Mesendoderm (in vitro differentiated cells): ENCODE results near the gene C5orf63.

Source experiments
- DNase-seq: peaks from one replicate; pipeline ENCODE4 v3.0.0; 2013
- H2AK5ac ChIP-seq: 2 replicates; pipeline ENCODE4 v1.6.1; 2013; ENCODE audit warnings: low read length, inconsistent platforms
- H2BK120ac ChIP-seq: 2 replicates; pipeline ENCODE4 v1.6.1; 2013; ENCODE audit warnings: low read depth, mild to moderate bottlenecking, low read length, moderate library complexity, mixed read lengths
- H2BK15ac ChIP-seq: replicated peaks from 2 replicates; pipeline ENCODE4 v1.6.1; 2013; ENCODE audit warnings: low read depth, mild to moderate bottlenecking, moderate library complexity
- H2BK5ac ChIP-seq: 2 replicates; pipeline ENCODE4 v1.6.1; 2013; ENCODE audit warnings: low read length, inconsistent platforms
- H3K18ac ChIP-seq: 2 replicates; pipeline ENCODE4 v1.6.1; 2013; ENCODE audit warnings: mild to moderate bottlenecking, low read length, mixed read lengths
- H3K23ac ChIP-seq: one replicate; pipeline ENCODE4 v1.6.1; 2013; ENCODE audit warnings: low read length
- H3K27ac ChIP-seq: 2 replicates; pipeline ENCODE4 v1.5.1; 2013; ENCODE audit warnings: low read depth, mild to moderate bottlenecking, inconsistent platforms, low read length, moderate library complexity
- H3K27me3 ChIP-seq: 2 replicates; pipeline ENCODE4 v1.6.1; 2013; ENCODE audit warnings: low read length, control low read depth, mild to moderate bottlenecking, inconsistent platforms; ENCODE audit not compliant: insufficient read depth, poor library complexity
- H3K36me3 ChIP-seq: 2 replicates; pipeline ENCODE4 v1.6.1; 2013; ENCODE audit warnings: low read length, inconsistent platforms; ENCODE audit not compliant: control insufficient read depth, insufficient read depth
- H3K4ac ChIP-seq: one replicate; pipeline ENCODE4 v1.6.1; 2013; ENCODE audit warnings: low read depth, mild to moderate bottlenecking, low read length, moderate library complexity
- H3K4me1 ChIP-seq: 2 replicates; pipeline ENCODE4 v1.6.1; 2013; ENCODE audit warnings: low read depth, low read length, inconsistent platforms; ENCODE audit not compliant: control insufficient read depth
- H3K4me2 ChIP-seq: 2 replicates; pipeline ENCODE4 v1.6.1; 2013; ENCODE audit warnings: low read length
- H3K4me3 ChIP-seq: 2 replicates; pipeline ENCODE4 v1.5.1; 2013; ENCODE audit warnings: mild to moderate bottlenecking, low read length
- H3K56ac ChIP-seq: one replicate; pipeline ENCODE4 v1.6.1; 2013; ENCODE audit warnings: low read length
- H3K79me1 ChIP-seq: 2 replicates; pipeline ENCODE4 v1.6.1; 2013; ENCODE audit warnings: low read length, inconsistent platforms
- H3K79me2 ChIP-seq: 2 replicates; pipeline ENCODE4 v1.6.1; 2013; ENCODE audit warnings: mild to moderate bottlenecking, low read length; ENCODE audit not compliant: control insufficient read depth, insufficient read depth
- H3K9ac ChIP-seq: 2 replicates; pipeline ENCODE4 v1.6.1; 2013; ENCODE audit warnings: low read length, inconsistent platforms
- H4K5ac ChIP-seq: one replicate; pipeline ENCODE4 v1.6.1; 2013; ENCODE audit warnings: low read length
- H4K8ac ChIP-seq: one replicate; pipeline ENCODE4 v1.6.1; 2013; ENCODE audit warnings: low read depth, mild to moderate bottlenecking, control low read depth, low read length, moderate library complexity
- WGBS: extraction: QIAGEN DNeasy Blood & Tissue Kit; methylation state at CpG from one replicate; pipeline ENCODE4 v1.1.7; 2013; ENCODE audit warnings: low lambda C conversion rate, missing lambda C conversion rate; ENCODE audit not compliant: insufficient coverage; ENCODE audit errors: extremely low coverage; 5-methylcytosine and 5-hydroxymethylcytosine counted together

C5orf63 gene

GRCh38 chr5:127040796-127041520 is 32.3 kb downstream of the C5orf63 start:
- no CpG with 5 or more reads among the region's 9 CpGs for WGBS

GRCh38 chr5:127038550-127038949 is 34.8 kb downstream of the C5orf63 start:
- H3K4me3 ChIP-seq = no peak overlapping the region
- H2BK5ac ChIP-seq = no peak overlapping the region
- H3K79me2 ChIP-seq = no peaks in the 10 kb centered on the region
- no peaks in the 10 kb centered on the region for H3K27me3 ChIP-seq
- H4K8ac ChIP-seq = no peak overlapping the region
- no peaks in the 10 kb centered on the region for H3K36me3 ChIP-seq
- no peak overlapping the region for H3K23ac ChIP-seq
- H3K4me1 ChIP-seq = peaks cover 2% of the 10 kb centered on the region
- H4K5ac ChIP-seq = no peak overlapping the region
- no peak overlapping the region for H2BK15ac ChIP-seq
- no peak overlapping the region for H2AK5ac ChIP-seq
- H3K56ac ChIP-seq = no peak overlapping the region
- H3K27ac ChIP-seq = no peak overlapping the region
- H3K4me2 ChIP-seq = no peak overlapping the region
- DNase-seq = no peak
- WGBS = no CpG with 5 or more reads among the region's 4 CpGs
- H3K4ac ChIP-seq = no peak overlapping the region
- no peak overlapping the region for H3K9ac ChIP-seq
- H3K18ac ChIP-seq = no peak overlapping the region
- no peaks in the 10 kb centered on the region for H3K79me1 ChIP-seq
- no peak overlapping the region for H2BK120ac ChIP-seq

More at GRCh38 chr5:127040796-127041520, 32.3 kb downstream of the C5orf63 start:
- no peak overlapping the region for H3K27ac ChIP-seq
- no peaks in the 10 kb centered on the region for H3K27me3 ChIP-seq
- no peak overlapping the region for H2BK15ac ChIP-seq
- no peak overlapping the region for H3K4me3 ChIP-seq
- H4K8ac ChIP-seq = no peak overlapping the region
- peaks cover 2% of the 10 kb centered on the region for H3K4me1 ChIP-seq
- H2BK5ac ChIP-seq = no peak overlapping the region
- peak; percentile 67 for DNase-seq
- H3K4me2 ChIP-seq = no peak overlapping the region
- H2BK120ac ChIP-seq = no peak overlapping the region
- H3K18ac ChIP-seq = no peak overlapping the region
- no peaks in the 10 kb centered on the region for H3K79me2 ChIP-seq
- H3K9ac ChIP-seq = no peak overlapping the region
- H3K4ac ChIP-seq = no peak overlapping the region
- no peak overlapping the region for H3K56ac ChIP-seq
- no peaks in the 10 kb centered on the region for H3K79me1 ChIP-seq
- no peak overlapping the region for H2AK5ac ChIP-seq
- H3K36me3 ChIP-seq = no peaks in the 10 kb centered on the region
- H3K23ac ChIP-seq = no peak overlapping the region
- H4K5ac ChIP-seq = no peak overlapping the region

- WGBS = no CpG with 5 or more reads among the region's 2 CpGs
- Histone ChIP-seq H3K56ac (no peak overlapping the region), H2BK15ac (no peak overlapping the region), H3K79me1 (no peaks in the 10 kb centered on the region), H2AK5ac (no peak overlapping the region), H3K36me3 (no peaks in the 10 kb centered on the region), H3K4me2 (no peak overlapping the region), H3K9ac (no peak overlapping the region), H3K23ac (no peak overlapping the region), H3K4ac (no peak overlapping the region), H3K79me2 (no peaks in the 10 kb centered on the region), H4K8ac (no peak overlapping the region), H4K5ac (no peak overlapping the region), H2BK120ac (no peak overlapping the region), H3K4me3 (no peak overlapping the region), H2BK5ac (no peak overlapping the region), H3K4me1 (no peaks in the 10 kb centered on the region), H3K27me3 (no peaks in the 10 kb centered on the region), H3K27ac (no peak overlapping the region), H3K18ac (no peak overlapping the region)
- peak; percentile 68 for DNase-seq
Observed at GRCh38 chr5:127031863-127032232, 41.5 kb downstream of the C5orf63 start.

- no peaks in the 10 kb centered on the region for H3K4me1 ChIP-seq
- no peaks in the 10 kb centered on the region for H3K36me3 ChIP-seq
- H3K4me2 ChIP-seq = peak overlapping the region; percentile 90
- no peak overlapping the region for H4K8ac ChIP-seq
- no peak for DNase-seq
- H3K23ac ChIP-seq = no peak overlapping the region
- H4K5ac ChIP-seq = no peak overlapping the region
- H3K4ac ChIP-seq = no peak overlapping the region
- WGBS = no CpG with 5 or more reads among the region's 45 CpGs
- no peak overlapping the region for H2BK5ac ChIP-seq
- H3K27ac ChIP-seq = peak overlapping the region; percentile 39
- H3K27me3 ChIP-seq = no peaks in the 10 kb centered on the region
- H3K79me2 ChIP-seq = no peaks in the 10 kb centered on the region
- H3K9ac ChIP-seq = peak overlapping the region; percentile 63
- no peak overlapping the region for H2BK120ac ChIP-seq
- no peaks in the 10 kb centered on the region for H3K79me1 ChIP-seq
- no peak overlapping the region for H2BK15ac ChIP-seq
- H3K56ac ChIP-seq = peak overlapping the region; percentile 69
- no peak overlapping the region for H3K18ac ChIP-seq
- H2AK5ac ChIP-seq = no peak overlapping the region
- H3K4me3 ChIP-seq = peak overlapping the region; percentile 13
Observed at GRCh38 chr5:127031147-127031862, 42.0 kb downstream of the C5orf63 start.

GRCh38 chr5:127030259-127031146 is 42.8 kb downstream of the C5orf63 start, which contains the start of gene MARCHF3:
MARCHF3 (minus strand) TSS chr5:127030558; CDS start chr5:126918171, 112,387 bp downstream.
- Histone ChIP-seq H3K4me1 (no peaks in the 10 kb centered on the region), H3K27ac (peak within 1 kb of the TSS; percentile 39), H3K27me3 (no peaks in the 10 kb centered on the region), H3K18ac (no peak within 1 kb of the TSS), H4K8ac (no peak within 1 kb of the TSS), H3K36me3 (no peaks in the 10 kb centered on the region), H3K56ac (peak within 1 kb of the TSS; percentile 97), H3K9ac (peak within 1 kb of the TSS; percentile 88), H3K23ac (peak within 1 kb of the TSS; percentile 53), H2BK15ac (no peak within 1 kb of the TSS), H2AK5ac (no peak within 1 kb of the TSS), H2BK5ac (no peak within 1 kb of the TSS), H3K4me3 (peak within 1 kb of the TSS; percentile 77), H3K4me2 (peak within 1 kb of the TSS; percentile 90), H3K4ac (no peak within 1 kb of the TSS), H3K79me1 (no peaks in the 10 kb centered on the region), H4K5ac (no peak within 1 kb of the TSS), H2BK120ac (no peak within 1 kb of the TSS), H3K79me2 (no peaks in the 10 kb centered on the region)
- no CpG with 5 or more reads among the region's 97 CpGs for WGBS
- DNase-seq = peak; percentile 97
